AG04450 (cell line): ENCODE measurements around the gene PNMA8B. TPM values are rescaled to one million over a fixed set of nuclear protein-coding genes. Genes with fewer than 3 reads are reported as not detected.

Source experiments
- CTCF ChIA-PET: fragments of 300-600, 350-600 bp; formaldehyde crosslinking; extraction: SDS; loops from one replicate; lab custom pipeline; 2022; ENCODE audit warnings: antibody characterized with exemption, inconsistent platforms; lab: Charles Lee
- POLR2A ChIA-PET: fragments of 350-600 bp; formaldehyde crosslinking; extraction: SDS; loops from one replicate; lab custom pipeline; 2021; ENCODE audit warnings: antibody characterized with exemption, inconsistent platforms; lab: Yijun Ruan, JAX
- DNase-seq: peaks from one replicate; pipeline ENCODE4 v3.0.0-alpha.2; 2011; ENCODE audit warnings: low read depth, low spot score
- H3K27ac ChIP-seq: one replicate; pipeline ENCODE4 v1.5.1; 2012; ENCODE audit warnings: low read depth, low read length, control low read depth
- H3K27me3 ChIP-seq: one replicate; pipeline ENCODE4 v1.6.0; 2012; ENCODE audit warnings: low read length; ENCODE audit not compliant: control insufficient read depth, insufficient read depth
- H3K4me3 ChIP-seq: 2 replicates; pipeline ENCODE4 v1.5.1; 2011; ENCODE audit warnings: mild to moderate bottlenecking, low read depth, low read length, control low read depth
- H3K9me3 ChIP-seq: 2 replicates; pipeline ENCODE4 v1.5.1; 2012; ENCODE audit warnings: low read length; ENCODE audit not compliant: control insufficient read depth, insufficient read depth
- CTCF ChIP-seq: IDR thresholded peaks from 2 replicates; pipeline ENCODE4 v1.5.1; 2011; ENCODE audit warnings: low read depth, low read length, control low read depth, inconsistent platforms
- polyA minus RNA-seq: library from RNA; depleted of rRNA, polyadenylated mRNA; stranded (reverse); fragments of >200 nt; gene quantifications from 2 replicates; pipeline ENCODE4 v1.2.3, GENCODE V29; 2011; rRNA and poly(A)+ RNA removed
- polyA plus RNA-seq: library from polyadenylated mRNA; depleted of rRNA; stranded (reverse); fragments of >200 nt; gene quantifications from 2 replicates; pipeline ENCODE4 v1.2.3, GENCODE V29; 2011; rRNA removed

Gene PNMA8B
- polyA plus RNA-seq (0.17 and 0.24 TPM in 2 replicates), polyA minus RNA-seq (0.26 and 0.37 TPM in 2 replicates)

GRCh38 chr19:46495786-46496099, at the start of gene PNMA8B:
Gene PNMA8B, minus strand, starts transcription at chr19:46495867. Its CDS starts 402 bp downstream, at chr19:46495465.
- H3K4me3 ChIP-seq: peak within 1 kb of the TSS; percentile 52
- H3K27ac ChIP-seq: no peak within 1 kb of the TSS
- DNase-seq: no peak
- CTCF ChIA-PET: interaction anchor here (0.7 to 1.6 kb wide), 2 partner anchors 100 to 203 kb away, joined by 3 to 5 read pairs; no protein-coding TSS in a partner anchor
- POLR2A ChIA-PET: no interaction called here
- H3K9me3 ChIP-seq: peaks cover 17% of the 10 kb centered on the region; the same call in 1 of the 2 replicates
- TF ChIP-seq CTCF: no peak
- peaks cover 41% of the 10 kb centered on the region for H3K27me3 ChIP-seq

GRCh38 chr19:46544651-46545050, 49.0 kb upstream of the PNMA8B start:
- H3K27ac ChIP-seq: no peak overlapping the region
- ChIA-PET CTCF (interaction anchor here (1.4 to 4.5 kb wide), 4 partner anchors 16 to 264 kb away, joined by 4 to 62 read pairs (median 23); no protein-coding TSS in a partner anchor), POLR2A (no interaction called here)
- no peak for TF ChIP-seq CTCF
- H3K4me3 ChIP-seq: no peak overlapping the region
- DNase-seq: no peak
- no peaks in the 10 kb centered on the region for H3K9me3 ChIP-seq
- peaks cover 10% of the 10 kb centered on the region for H3K27me3 ChIP-seq

- H3K27me3 ChIP-seq: peaks cover 7% of the 10 kb centered on the region
- ChIA-PET CTCF (interaction anchor here (0.5 to 4.5 kb wide), 47 partner anchors 8 to 981 kb away, joined by 3 to 62 read pairs (median 4); partner anchors contain the start of genes CALM3 and DACT3), POLR2A (no interaction called here)
- H3K9me3 ChIP-seq: no peaks in the 10 kb centered on the region
- no peak overlapping the region for H3K4me3 ChIP-seq
- DNase-seq: peak; percentile 76
- peak; percentile 81 for TF ChIP-seq CTCF
- no peak overlapping the region for H3K27ac ChIP-seq
These were observed 47.0 kb upstream of the PNMA8B start for GRCh38 chr19:46542428-46543230.

- ChIA-PET CTCF (interaction anchor here (0.6 to 3.8 kb wide), 14 partner anchors 9 to 458 kb away, joined by 3 to 44 read pairs (median 4); no protein-coding TSS in a partner anchor), POLR2A (no interaction called here)
- peak; percentile 91 for TF ChIP-seq CTCF
- Histone ChIP-seq H3K27me3 (peaks cover 18% of the 10 kb centered on the region), H3K4me3 (no peak overlapping the region), H3K9me3 (no peaks in the 10 kb centered on the region), H3K27ac (no peak overlapping the region)
- no peak for DNase-seq
These were observed 41.8 kb upstream of the PNMA8B start for GRCh38 chr19:46537136-46538097.
